ENCODE results near the gene FAM110A.
"Not testable (repeated sequence)": the region's sequence is repeated elsewhere in the genome, so short reads cannot be mapped to it uniquely, and the experiment has no call there.

The FAM110A gene

DNA sequence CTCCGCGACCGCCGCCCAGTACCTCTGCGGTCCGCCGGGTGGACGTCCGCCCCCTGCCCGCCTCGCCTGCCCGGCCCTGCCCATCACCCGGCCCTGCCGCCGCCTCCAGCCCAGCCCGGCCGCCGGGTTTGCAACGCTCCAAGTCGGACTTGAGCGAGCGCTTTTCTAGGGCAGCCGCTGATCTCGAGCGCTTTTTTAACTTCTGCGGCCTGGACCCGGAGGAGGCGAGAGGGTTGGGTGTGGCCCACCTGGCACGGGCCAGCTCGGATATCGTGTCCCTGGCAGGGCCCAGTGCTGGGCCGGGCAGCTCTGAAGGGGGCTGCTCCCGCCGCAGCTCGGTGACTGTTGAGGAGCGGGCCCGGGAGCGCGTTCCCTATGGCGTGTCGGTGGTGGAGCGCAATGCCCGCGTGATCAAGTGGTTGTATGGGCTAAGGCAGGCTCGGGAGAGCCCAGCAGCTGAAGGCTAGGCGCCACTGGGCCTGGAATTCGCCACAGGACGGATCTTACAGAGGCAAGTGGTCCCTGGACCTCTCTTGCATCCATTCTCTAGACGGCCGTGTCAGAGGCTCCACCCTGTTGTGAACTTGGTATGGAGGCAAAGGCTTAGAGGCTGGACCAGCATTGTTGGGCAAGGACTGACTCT, 11.8 kb downstream of the FAM110A start:
- DNase-seq = no peak

DNA sequence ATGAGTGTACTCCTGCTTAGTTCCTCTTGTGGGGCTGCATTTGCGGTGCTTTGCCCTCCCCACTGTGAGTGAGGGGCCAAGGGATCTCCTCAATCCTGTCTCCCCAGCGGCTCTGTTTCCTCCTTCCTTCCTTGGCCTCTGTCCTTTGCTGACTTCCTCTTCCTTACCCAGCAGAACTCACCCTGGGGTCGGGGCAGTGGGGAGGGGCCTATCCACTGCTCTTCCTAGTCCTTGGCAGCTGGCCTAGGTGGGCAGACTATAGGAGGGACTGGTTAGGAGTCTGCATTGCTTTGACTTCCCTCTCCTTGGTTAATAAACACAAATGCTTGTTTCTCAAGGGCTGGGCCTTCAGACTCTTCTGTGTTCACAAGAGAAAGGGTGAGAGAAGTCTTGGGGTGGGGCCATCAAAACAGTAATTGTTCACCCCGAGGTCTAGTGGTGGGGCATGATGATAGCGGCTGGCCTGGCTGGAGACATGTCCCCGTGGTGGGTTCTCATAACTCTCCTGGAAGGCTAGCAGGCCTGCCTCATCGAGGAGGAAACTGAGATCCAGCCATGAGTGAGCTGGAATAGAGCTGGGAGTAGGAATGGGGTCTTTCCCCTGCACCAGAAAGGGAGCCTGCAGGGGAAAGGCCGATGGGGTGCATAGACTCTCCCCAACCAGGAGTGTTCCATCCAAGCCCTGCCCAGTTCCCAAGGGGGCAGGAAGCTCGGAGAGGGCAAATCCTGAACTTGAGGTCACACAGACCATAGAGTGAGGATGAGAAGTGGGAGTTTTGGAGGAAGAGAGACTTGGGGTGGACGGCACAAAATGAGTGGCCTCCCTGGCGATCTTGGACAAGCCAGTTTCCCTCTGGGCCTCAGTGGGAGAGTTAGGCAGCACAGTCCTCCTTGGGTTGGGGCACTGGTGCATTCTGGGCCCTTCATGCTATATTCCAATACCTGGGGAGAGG, 12.7 kb downstream of the FAM110A start:
- DNase-seq = no peak

DNA sequence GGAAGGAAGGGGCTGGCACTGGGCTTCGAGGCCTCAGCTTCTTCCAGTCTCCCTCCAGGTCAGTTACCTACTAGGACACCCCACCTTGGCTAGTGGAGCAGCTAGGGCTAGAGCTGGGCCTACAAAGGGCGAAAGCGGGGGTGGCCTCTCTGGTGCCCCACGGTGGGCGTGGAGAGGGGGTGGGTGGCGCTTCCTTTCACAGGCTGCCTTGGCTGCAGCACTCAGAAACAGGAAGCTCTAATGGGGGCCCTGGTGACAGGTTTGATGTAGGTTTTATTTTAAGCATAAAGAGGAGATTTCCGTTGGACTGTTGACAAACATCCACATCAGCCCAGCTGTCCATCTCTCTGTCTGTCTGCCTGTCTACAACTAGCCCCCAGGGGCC, 13.4 kb downstream of the FAM110A start:
- no peak for DNase-seq

DNA sequence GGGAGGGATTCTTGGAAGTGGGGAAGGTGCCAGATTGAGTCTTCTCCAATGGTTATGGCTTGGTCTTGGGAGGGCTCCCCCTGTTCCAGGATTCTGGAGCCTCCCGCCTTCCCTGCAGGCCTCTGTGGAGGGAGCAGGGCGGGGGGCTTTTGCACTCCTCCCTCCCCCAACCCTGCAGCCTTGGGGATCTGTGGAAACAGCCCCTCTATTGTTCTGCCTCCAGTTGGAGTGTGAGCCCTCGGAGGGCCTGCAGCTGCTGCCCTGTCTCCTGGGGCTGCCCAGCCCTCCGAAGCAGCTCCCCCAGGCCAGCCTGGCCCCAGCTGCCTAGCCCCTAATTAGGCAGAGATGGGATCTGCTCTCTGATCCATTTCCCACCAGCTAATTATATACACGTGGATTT, 14.7 kb downstream of the FAM110A start:
- no peak for DNase-seq

DNA sequence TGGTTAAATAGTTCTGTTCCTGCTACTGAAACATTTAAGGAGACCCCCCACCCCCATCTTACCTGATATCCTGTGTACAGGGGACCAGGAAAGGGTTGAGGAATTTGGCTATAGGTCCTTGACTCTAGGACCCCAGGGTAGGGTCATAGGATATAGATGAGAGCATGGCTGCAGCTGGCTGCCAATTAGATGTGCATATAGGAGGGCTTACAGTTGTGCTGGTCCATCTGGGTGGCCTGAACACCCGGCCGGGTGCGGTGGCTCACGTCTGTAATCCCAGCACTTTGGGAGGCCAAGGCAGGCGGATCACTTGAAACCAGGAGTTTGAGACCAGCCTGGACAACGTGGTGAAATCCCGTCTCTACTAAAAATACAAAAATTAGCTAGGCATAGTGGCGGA, 15.2 kb downstream of the FAM110A start:
- DNase-seq = not testable (repeated sequence)

DNA sequence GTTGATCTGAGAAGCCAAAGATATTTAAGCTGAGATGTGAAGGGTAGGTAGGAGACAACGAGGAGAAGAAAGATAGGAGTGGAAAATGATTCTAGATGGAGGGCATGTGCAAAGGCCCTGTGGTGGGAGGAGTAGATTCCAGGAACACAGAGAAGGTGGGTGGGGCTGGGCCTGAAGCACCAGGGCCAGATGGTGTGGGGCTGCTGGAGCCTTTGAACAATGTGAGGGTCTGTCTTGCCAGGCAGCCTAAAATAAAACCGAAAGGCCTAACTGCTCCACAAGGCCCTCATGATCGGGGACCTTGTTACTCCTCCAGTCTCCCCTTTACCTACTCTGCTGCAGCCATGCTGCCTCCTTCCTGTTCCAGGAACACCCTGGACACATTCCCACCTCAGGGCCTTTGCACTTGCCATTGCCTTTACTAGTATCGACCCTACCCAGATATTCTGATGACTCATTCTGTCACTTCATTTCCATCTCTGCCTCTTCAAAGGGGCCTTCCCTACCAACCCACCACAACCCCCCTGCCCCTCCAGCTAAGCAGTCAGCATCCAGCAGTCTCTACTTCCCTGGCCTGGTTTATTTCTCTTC, 20.0 kb downstream of the FAM110A start:
- DNase-seq = no peak

DNA sequence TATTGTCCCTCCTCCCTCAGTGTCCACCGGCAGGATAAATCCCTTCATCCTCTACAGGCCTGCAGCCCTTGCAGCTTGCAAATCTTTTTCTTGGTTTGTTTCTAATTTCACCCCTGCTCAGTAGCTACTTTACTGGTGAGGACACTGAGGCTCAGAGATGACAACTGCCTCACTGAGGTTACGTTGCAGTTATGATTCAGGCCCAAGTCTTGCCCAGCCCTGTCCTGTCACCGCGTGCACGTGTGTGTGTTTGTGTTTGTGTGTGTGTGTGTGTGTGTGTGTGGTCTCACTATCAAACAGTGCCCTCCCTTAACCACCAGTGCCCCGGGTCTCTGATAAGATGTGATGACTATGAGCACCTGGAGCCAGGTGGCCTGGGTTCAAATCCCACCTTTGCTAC, 21.1 kb downstream of the FAM110A start:
- DNase-seq = no peak

DNA sequence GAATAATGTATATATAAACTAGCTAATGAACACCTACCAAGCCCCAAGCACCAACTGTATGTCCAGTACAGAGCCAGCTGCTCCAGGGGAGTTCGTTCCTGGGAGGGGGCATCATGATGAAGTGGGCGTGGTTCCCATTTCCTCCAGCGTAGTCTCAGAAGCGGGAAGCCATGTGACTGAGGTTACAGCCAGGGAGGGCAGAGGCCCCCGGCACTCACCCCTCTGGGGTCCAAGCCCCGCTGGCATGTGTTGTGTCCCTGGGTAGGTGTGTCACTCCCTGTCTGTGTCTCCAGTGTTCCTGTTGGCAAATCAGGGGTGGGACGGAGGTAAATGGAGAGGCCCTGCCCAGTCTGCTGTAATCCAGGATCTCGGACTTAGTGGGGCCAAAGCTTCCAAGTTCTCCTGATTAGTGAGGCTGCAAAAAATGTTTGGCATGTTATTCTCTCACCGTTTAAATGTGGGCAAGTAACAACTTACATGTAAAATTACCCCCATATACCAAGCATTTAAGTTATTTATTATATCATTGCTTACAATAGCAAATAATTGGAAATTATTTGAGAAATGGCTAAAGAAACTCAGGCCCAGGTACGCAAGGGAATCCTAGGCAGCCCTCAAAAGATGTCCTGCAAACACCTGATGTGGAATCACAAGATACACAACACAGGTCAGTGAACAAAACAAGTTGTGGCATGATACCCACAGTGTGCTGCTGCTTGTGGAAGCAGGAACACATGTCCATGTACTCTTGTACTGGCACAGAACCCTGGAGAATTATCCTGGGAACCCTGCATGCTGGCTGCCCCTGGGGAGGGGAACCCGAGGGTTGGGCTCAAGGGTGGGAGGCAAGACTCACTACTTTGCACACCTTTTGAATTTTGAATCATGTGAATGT, 22.2 kb downstream of the FAM110A start:
- no peak for DNase-seq

DNA sequence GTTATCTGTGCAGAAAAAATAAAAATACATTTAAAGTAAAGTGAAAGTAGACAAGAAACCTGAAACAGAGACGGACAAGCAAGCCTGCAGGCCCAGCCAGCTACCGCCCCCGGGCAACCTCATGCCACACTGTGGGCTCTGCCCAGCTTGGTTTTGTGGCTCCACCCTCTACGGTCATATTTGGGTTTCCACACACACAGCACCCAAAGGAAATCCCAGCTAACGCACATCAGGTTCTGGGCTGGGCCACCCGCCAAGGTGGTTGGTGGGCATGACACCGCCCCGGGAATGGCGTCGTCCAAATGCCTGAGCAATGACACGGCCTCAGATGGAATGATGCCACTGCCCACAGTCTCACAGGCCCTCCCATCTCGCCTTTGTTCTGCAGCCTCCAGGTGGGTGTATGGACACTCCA, 22.9 kb downstream of the FAM110A start:
- DNase-seq = no peak

DNA sequence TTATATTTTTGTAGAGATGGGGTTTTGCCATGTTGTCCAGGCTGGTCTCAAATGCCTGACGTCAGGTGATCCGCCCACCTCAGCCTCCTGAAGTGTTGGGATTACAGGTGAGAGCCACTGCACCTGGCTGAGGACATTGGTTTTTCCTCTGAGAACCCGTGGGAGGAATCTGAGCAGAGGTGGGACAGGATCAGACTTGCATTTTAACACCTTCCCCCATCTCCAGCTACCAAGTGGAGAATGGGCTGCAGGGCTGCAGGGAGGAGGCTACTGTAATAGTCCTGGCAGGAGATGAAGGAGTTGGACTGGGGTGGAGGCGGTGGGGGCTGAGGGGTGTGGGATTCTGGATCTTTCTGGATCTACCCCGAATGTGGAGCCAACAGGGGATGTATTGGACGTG, 24.5 kb downstream of the FAM110A start:
- no peak for DNase-seq

DNA sequence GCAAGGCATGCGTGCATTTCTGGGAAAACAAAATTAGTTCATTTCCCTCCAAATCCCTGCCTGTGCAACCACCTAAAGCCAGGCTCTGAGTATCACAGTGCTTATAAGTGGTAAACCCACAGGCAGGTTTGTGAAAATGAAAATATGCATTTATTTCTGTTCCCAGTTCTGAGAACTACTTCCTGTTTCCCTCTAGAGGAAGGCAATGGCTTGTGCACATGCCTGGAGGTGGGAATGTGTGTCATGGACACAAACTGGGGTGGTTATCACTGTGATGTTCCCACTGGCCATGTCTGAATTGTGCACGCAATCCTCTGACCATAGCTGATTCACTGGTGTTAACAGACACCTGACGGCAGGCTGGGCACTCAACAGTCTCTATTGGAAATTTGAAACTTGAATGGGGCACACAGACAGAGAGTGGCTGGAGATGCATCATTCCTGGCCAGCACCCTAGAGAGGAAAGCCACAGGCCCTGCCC, 26.3 kb downstream of the FAM110A start:
- no peak for DNase-seq

DNA sequence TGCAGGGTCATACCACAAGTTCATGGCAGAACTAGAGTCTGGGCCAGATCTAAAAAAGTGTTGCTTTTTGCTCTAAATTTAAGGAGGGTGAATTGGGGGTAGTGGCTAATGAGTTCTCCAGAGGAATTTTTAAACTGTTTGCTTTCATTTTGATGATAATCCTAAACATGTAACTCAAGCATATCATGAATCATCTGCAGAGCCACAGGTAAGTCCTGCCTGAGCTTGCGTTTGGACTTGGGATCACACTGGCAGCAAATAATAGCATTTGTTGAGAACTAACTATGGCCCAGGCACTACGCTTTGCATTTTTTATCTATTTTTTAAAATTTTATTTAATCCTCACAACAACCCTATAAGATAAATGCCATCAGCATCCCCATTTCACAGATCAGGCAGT, 27.4 kb downstream of the FAM110A start:
- no peak for DNase-seq

DNA sequence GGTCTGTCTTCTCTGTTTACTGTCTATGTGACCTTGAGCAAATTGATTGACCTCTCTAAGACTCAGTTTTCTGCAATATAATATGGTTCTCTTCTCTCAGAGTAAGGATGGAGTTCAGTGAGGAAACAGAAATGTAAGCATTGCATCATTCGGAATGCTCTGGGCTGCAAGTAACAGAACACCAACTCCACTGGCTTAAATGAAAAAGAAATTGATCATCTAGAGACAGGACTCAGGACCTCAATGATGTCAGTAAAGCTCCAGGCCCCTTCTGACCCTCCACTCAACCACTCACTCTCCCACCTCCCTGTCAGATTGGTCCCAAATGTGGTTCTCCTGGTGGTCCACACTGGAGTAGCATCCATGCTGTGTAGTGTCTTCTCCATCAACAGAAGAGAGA, 31.9 kb downstream of the FAM110A start:
- no peak for DNase-seq

DNA sequence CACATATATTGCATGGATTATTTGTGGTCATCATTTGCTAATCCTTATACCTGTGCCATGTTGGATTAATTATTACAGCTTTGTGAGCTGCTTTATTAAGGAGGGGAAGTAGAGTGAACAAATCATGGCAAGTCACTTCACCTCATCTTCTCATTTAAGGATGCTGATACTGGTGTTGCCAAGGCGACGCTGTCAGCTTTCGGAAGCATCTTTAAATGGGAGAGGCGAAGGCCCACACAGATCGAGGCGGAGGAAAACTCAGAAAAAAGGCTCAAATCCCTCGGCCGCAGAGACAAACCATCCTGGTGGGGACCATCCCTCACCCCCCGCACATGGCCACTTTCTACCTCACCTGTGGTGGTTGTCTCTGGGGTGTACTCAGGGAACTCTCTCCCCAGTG, 34.8 kb downstream of the FAM110A start:
- DNase-seq = no peak

DNA sequence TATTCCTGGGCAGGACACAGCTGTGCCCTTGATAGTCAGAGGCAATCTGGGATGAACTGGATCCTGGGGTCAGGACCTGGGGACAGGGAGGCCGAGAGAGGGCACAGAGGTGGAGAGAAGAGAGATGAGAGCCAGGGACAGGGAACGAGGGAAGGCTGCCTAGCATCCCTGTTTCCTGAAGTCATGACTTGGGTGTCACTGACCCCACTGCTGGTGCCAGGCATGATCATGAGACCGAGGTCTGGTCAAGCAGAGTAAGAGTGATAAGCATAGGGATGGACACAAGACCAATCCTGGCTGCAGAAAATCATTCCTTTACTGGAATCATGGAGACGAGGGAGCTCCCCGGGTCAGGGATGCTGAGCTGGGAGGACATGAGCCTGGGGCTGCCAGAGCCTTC, 36.1 kb downstream of the FAM110A start:
- DNase-seq = no peak

DNA sequence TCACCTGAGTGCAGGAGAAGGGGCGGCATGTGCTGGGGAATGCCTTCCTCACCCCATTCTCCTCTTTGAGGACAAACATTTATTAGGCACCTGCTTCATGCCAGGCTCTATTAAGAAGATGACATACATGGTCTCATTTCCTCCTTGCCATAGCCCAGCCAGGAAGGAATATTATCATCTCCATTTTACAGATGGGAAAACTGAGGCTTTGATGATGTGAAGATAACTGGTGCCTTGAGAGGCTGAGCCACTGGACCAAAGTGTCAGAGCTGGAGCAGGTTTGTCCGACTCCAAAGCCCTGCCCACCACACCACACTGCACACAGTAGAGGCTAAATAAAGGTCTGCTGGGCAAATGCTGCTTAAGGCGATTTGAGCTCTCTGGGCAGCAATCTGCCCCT, 37.2 kb downstream of the FAM110A start:
- DNase-seq = no peak

DNA sequence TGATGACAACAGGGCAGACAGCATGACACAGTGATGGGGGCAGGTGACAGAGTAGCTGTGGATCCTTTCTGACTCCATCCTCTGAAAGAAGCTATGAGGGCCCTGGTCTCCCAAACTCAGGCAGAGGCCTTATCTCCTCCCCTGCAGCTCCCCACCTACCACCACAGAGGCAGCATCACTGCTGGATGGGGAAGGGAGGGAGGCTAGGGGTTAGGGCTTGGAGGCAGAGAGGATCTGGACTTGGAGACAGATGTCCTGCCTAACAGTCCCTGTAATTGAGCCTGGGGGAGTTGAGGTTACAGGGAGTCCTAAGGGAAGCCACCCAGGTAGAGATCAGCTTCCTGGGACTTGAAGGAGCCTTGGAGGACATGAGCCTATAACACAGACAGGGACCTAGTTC, 37.9 kb downstream of the FAM110A start:
- no peak for DNase-seq

DNA sequence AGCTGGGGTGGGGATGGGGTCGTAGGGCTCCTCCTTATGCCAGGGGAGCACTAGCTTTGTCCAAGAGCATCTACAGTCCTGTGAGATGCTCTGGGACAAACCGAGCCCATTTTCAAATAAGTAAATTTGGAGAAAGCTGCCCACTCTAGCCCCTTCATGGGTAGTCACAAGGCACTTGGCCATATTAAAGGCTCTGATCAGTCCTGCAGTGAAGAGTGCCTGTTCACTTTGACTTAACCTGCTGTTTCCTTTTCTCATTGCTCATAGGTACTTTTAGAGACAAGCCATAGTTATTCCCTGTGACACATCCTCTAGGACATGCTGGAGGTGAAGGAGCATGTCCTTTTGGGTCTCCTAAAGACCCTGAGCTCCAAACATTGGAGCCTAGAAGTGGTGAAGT, 38.4 kb downstream of the FAM110A start:
- no peak for DNase-seq

DNA sequence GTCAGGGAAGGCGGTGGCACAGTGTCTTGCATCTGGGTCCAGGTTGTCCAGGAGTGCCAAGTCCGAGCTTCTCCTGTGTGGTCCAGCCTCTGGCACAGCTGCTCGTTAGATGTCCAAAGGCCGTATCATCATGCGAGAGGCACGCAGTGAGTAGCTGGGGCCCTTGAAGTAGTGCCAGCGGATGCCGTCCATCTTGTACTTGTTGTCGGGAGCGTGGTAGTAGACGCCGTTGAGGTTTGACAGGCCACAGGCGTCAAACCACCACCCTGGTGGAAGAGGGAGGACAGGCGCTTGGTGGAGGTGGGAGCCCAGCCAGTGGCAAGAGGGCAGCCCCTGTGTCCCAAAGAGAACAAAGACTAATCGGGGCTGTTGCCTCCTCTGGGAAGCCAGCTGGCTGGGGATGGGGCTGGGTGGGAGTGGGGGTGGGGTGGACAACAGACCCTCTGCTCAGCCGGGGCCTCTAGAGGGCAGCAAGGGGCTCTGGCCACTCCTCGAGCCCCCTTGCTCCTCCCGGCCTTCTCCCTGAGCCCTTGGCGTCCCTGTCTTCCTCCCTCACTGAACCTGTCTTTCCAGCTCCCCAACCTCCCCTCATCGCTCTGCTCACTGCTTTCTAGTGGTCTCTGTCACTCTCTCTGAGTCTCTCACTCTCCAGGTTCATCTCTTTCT, 39.5 kb downstream of the FAM110A start:
- no peak for DNase-seq

DNA sequence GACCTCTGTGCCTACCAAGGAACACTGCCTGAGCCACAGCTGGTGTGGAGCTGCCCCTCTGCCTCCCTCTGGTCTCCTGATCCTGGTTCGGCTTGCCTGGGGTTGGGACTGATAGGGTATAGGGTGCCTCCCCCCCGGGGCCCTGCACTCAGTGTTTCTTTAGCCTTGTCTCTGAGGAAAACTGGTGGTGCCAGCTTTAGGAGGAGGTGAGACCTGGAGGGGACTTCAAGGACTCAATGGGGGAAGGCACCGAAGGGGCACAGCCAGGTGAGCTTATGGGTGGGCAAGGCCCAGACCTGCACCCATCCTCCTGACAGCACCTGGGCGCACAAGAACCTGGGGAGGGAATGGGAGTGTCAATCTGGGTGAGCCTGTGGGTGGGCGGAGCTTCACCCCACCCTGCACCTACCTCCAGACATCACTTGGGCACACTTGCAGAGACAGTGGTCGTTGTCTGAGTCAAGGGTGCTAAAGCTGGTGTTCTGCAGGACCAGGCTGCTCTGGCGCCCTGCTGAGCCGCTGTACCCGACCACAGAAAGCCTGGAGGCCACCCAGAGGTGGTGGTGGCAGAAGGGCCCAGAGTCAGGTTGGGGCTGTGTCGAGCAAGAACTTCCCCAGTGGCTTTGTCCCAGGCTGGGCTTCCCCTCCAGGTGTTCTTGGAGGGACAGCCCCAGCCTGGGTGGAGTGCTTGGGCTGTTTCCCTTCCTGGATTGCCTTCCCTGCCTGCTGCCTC, 40.5 kb downstream of the FAM110A start:
- no peak for DNase-seq

DNA sequence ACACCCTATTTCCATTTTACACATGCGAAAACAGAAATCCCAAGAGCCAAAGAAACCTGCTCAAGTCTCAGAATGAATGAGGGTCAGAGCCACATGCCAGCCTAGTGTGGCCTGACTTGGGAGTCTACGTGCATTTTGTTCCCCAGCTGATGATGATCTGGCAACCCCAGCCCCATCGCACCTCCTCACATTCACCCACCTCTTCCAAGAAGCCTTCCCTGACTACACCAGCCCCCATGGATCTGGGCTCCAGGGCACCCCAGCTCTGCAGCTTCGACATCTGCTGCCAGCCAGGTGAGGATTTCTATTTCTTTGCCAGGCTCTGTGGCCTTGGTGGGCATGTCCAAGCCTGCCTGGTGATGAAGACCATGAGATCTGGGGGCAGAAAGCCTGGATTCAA, 41.6 kb downstream of the FAM110A start:
- DNase-seq = no peak

DNA sequence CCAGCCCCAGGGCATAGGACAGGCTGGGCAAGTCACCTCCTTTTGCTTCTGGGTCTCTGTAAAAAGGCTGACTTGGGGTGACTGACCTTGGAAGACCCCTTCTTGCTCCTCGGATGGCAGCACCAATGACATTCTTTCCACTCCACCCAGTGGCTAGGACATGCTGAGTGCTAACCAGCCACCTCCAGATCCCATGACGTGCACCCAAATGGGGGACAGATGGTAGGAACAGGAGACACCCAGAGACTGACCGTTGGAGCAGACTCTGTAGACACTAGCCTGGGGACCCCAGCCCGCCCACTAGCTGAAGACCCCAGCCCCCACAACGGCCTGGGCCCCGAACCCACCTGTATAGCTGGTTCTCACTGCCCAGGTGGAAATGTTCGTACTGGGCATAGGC, 44.3 kb downstream of the FAM110A start:
- no peak for DNase-seq
